Mucosa of stomach (tissue), 1 donor: Measurements from ENCODE around the gene LRATD1.
"Not testable (repeated sequence)": the region's sequence is repeated elsewhere in the genome, so short reads cannot be mapped to it uniquely, and the experiment has no call there.

Source experiments
- H3K27me3 ChIP-seq: one replicate; pipeline ENCODE4 v1.7.0; 2013; ENCODE audit warnings: mild to moderate bottlenecking, low read length; ENCODE audit not compliant: control insufficient read depth, insufficient read depth
- H3K36me3 ChIP-seq: one replicate; pipeline ENCODE4 v1.7.0; 2013; ENCODE audit warnings: low read length; ENCODE audit not compliant: control insufficient read depth, insufficient read depth
- H3K4me1 ChIP-seq: one replicate; pipeline ENCODE4 v1.7.0; 2013; ENCODE audit warnings: mild to moderate bottlenecking, low read length; ENCODE audit not compliant: control insufficient read depth, insufficient read depth
- H3K4me3 ChIP-seq: one replicate; pipeline ENCODE4 v1.7.0; 2013; ENCODE audit warnings: low read length
- H3K9ac ChIP-seq: one replicate; pipeline ENCODE4 v1.7.0; 2013; ENCODE audit warnings: mild to moderate bottlenecking, low read length, moderate library complexity
- H3K9me3 ChIP-seq: one replicate; pipeline ENCODE4 v1.7.0; 2013; ENCODE audit warnings: mild to moderate bottlenecking, low read length, moderate library complexity; ENCODE audit not compliant: control insufficient read depth
- donor health status: Pancreatic carcinoma.

LRATD1 gene

DNA sequence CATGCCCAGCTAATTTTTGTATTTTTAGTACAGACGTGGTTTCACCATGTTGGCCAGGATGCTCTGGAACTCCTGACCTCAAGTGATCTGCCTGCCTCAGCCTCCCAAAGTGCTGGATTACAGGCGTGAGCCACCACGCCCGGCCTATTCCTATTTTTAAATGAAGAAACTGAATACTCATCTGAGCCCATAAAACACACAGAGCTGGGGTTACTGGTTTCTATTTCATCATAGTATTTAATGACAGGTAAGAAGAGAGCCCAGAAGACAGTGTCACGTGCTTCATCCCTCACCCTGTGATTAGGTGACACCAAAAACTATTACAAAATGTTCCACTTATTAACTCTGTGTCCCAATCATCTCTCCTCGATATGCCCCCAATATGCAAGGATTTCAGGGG lies 15.6 kb upstream of the LRATD1 start:
- Histone ChIP-seq H3K9me3 (no peaks in the 10 kb centered on the region), H3K9ac (no peak overlapping the region), H3K36me3 (no peaks in the 10 kb centered on the region), H3K27me3 (no peaks in the 10 kb centered on the region), H3K4me1 (no peaks in the 10 kb centered on the region), H3K4me3 (no peak overlapping the region)

- Histone ChIP-seq H3K9me3 (no peaks in the 10 kb centered on the region), H3K27me3 (no peaks in the 10 kb centered on the region), H3K9ac (no peak overlapping the region), H3K36me3 (no peaks in the 10 kb centered on the region), H3K4me1 (peaks cover 9% of the 10 kb centered on the region), H3K4me3 (no peak overlapping the region)
These were observed 13.1 kb upstream of the LRATD1 start for GRCh38 chr2:14619441-14619840.

GRCh38 chr2:14621114-14621513 lies 11.4 kb upstream of the LRATD1 start:
- H3K4me3 ChIP-seq = no peak overlapping the region
- no peaks in the 10 kb centered on the region for H3K9me3 ChIP-seq
- H3K9ac ChIP-seq = no peak overlapping the region
- no peaks in the 10 kb centered on the region for H3K36me3 ChIP-seq
- peaks cover 9% of the 10 kb centered on the region for H3K4me1 ChIP-seq
- no peaks in the 10 kb centered on the region for H3K27me3 ChIP-seq

GRCh38 chr2:14621906-14622549 lies 10.5 kb upstream of the LRATD1 start:
- Histone ChIP-seq H3K4me3 (no peak overlapping the region), H3K4me1 (peaks cover 14% of the 10 kb centered on the region), H3K36me3 (no peaks in the 10 kb centered on the region), H3K9me3 (no peaks in the 10 kb centered on the region), H3K27me3 (no peaks in the 10 kb centered on the region), H3K9ac (no peak overlapping the region)

DNA sequence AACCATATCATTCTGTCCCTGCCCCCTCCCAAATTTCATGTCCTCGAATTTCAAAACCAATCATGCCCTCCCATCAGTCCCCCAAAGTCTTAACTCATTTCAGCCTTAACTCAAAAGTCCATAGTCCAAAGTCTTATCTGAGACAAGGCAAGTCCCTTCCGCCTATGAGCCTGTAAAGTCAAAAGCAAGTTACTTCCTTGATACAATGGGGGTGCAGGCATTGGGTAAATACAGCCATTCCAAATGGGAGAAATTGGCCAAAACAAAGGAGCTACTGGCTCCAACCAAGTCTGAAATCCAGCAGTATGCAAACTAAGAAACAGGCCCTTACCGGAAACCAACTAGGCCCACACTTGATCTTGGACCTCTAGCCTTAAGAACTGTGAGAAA lies 10.0 kb upstream of the LRATD1 start:
- not testable (repeated sequence) for H3K9ac ChIP-seq, H3K9me3 ChIP-seq, H3K4me3 ChIP-seq, H3K27me3 ChIP-seq, H3K36me3 ChIP-seq
- peaks cover 18% of the 10 kb centered on the region for H3K4me1 ChIP-seq

DNA sequence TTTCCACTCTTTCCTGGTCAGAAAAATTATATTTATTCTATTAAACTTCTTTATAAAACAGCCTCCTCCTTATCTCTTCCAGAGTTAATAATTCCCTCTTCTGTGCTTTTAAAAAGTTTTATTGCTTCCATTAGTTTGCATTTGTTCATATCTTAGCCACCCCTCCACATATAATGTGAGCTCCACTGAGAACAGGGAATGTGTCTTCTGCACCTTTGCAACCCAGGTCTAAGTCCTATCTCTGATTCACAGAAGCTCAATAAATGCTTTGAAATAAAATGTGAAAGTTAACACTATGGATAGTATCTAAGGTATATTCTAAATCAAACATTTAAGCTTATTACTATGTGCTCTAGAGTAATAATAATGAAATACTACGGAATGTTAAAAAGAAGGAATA lies 9.3 kb upstream of the LRATD1 start:
- no peak overlapping the region for H3K9ac ChIP-seq
- H3K4me3 ChIP-seq = no peak overlapping the region
- H3K4me1 ChIP-seq = peaks cover 22% of the 10 kb centered on the region
- no peaks in the 10 kb centered on the region for H3K36me3 ChIP-seq
- H3K9me3 ChIP-seq = no peaks in the 10 kb centered on the region
- no peaks in the 10 kb centered on the region for H3K27me3 ChIP-seq

DNA sequence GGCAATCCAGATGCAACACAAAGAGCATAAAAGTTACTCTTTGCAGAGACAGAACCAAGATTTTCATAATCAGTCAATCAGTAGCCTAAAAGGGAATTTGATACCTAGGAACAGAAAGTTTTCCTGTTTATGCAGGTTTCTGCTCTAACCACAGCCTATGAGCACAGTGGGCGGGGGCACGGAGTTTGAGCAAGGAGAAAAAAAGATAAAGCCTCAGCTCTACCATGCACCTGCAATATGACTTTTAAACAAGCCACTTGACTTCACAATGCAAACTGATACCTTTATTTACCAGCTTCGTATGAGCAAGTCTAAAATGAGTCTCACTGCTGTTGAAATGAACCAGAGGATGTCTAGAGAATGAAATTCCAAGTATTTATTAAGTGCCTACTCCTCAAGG lies 5.6 kb upstream of the LRATD1 start:
- no peaks in the 10 kb centered on the region for H3K9me3 ChIP-seq
- H3K36me3 ChIP-seq = no peaks in the 10 kb centered on the region
- H3K4me1 ChIP-seq = peaks cover 39% of the 10 kb centered on the region
- no peak overlapping the region for H3K9ac ChIP-seq
- no peak overlapping the region for H3K4me3 ChIP-seq
- H3K27me3 ChIP-seq = no peaks in the 10 kb centered on the region

DNA sequence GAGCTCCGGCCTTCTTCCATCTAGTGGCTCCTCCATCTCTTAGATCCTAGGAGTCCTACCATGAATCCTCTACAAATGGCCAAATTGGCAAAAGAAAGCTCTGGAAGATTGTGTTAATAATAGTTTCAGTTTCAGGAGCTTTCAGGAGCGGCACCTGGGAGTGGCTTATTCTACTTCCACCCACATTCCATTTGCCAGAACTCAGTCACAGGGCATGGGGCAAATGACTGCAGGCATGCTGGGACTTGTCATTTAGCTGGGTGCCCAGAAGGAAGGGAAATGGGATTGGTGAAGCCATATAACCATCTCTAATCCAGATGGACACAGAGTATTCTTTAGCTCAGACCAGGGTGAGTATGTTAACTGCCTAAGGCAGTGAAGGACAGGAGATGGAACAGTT lies 3.6 kb upstream of the LRATD1 start:
- Histone ChIP-seq H3K4me1 (peaks cover 46% of the 10 kb centered on the region), H3K4me3 (no peak overlapping the region), H3K36me3 (no peaks in the 10 kb centered on the region), H3K27me3 (peaks cover 8% of the 10 kb centered on the region), H3K9ac (no peak overlapping the region), H3K9me3 (no peaks in the 10 kb centered on the region)

DNA sequence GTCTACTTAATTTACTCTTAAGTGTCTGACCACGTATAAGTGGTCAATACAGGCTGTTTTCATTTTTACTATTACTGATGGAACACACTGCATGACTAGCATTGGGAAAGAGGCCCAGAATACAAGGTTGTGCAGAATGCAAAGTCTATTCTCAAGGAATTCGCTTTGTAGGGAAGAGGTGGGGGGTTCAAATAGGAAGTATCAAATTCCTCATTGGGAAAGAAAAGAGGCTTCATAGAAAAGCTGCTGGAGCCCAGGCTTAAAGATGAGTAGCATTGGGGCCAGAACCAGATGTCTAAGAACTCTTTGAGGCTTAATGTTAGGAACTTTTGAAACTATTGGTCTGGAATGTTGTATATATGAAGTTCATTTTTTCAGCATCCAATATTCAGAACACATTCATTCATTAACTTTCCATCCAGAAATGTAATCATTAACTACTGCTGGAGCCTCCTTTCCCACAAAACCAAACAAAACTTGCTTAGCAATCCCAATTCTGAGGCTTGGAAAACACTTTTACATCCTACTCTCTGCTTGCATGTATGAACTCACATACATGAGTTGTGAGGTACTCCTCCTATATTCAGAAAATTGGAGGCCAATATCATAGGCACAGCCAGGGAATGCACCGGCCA lies 994 bp upstream of the LRATD1 start:
- Histone ChIP-seq H3K4me1 (peaks cover 48% of the 10 kb centered on the region), H3K9me3 (no peaks in the 10 kb centered on the region), H3K4me3 (peak overlapping the region; percentile 37), H3K27me3 (peaks cover 10% of the 10 kb centered on the region), H3K36me3 (no peaks in the 10 kb centered on the region), H3K9ac (peak overlapping the region; percentile 63)

DNA sequence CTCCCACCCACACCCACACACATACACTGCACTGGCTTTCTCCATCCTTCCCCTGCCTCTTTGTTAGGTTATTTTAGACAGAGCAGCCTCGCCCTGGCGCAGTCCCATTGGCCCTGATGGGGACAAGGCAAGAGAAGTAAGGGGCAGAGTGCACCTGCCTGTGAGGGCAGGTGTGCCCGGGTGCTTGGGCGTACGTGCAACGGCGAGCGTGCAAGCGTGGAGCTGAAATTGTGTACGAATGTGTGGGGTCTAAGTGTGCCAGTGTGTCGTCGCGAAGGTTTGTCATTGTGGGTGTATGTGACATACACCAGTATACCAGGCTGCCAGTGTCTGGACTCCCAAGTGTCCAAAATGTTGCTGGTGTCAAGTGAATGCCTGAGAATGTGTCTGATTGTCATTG lies 544 bp downstream of the LRATD1 start:
- Histone ChIP-seq H3K4me3 (peak overlapping the region; percentile 68), H3K4me1 (peaks cover 36% of the 10 kb centered on the region), H3K9me3 (no peaks in the 10 kb centered on the region), H3K27me3 (peaks cover 10% of the 10 kb centered on the region), H3K9ac (peak overlapping the region; percentile 67), H3K36me3 (no peaks in the 10 kb centered on the region)

DNA sequence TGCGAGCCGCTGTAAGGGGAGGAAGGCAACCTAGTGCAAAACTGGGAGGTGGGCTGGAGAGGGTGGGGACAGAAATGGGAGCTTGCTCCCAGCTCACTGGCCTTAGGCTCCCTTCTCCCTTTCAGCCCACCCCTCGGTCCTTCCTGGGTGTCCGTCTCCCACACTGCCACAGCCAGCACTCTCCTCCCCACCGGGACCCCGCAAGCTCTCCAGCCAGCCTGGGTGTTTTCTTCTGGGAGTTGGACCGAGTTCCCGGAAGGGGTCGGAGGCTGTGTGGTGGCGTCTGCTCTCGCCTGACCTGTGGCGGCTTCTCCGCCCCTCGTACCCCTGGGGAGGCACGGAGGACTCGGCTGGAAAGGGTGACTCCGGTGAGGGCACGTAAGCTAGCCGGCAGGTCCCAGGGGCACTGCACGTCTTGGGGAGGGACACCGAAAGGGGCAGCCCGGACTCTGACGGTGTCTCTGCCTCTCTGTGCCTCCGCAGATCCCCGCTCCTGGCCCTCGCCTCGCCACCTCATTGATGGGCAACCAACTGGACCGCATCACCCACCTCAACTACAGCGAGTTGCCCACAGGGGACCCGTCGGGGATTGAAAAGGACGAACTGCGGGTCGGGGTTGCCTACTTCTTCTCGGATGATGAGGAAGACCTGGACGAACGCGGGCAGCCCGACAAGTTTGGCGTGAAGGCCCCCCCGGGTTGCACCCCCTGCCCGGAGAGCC lies 1.1 kb downstream of the LRATD1 start:
- H3K36me3 ChIP-seq = no peaks in the 10 kb centered on the region
- peak overlapping the region; percentile 67 for H3K9ac ChIP-seq
- H3K4me3 ChIP-seq = peak overlapping the region; percentile 68
- peaks cover 30% of the 10 kb centered on the region for H3K4me1 ChIP-seq
- H3K9me3 ChIP-seq = no peaks in the 10 kb centered on the region
- H3K27me3 ChIP-seq = peaks cover 10% of the 10 kb centered on the region

DNA sequence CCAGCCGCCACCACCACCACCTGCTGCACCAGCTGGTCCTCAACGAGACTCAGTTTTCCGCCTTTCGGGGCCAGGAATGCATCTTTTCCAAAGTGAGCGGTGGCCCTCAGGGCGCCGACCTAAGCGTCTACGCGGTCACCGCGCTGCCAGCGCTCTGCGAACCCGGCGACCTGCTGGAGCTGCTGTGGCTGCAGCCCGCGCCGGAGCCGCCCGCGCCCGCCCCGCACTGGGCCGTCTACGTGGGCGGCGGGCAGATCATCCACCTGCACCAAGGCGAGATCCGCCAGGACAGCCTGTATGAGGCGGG lies 1.6 kb downstream of the LRATD1 start:
- peaks cover 10% of the 10 kb centered on the region for H3K27me3 ChIP-seq

More for the DNA sequence above, 1.6 kb downstream of the LRATD1 start:
- Histone ChIP-seq H3K4me3 (peak overlapping the region; percentile 68), H3K9me3 (no peaks in the 10 kb centered on the region), H3K36me3 (no peaks in the 10 kb centered on the region), H3K9ac (peak overlapping the region; percentile 67), H3K4me1 (peaks cover 25% of the 10 kb centered on the region)
